ENCODE measurements around the gene AXIN2.

The AXIN2 gene, protein sequence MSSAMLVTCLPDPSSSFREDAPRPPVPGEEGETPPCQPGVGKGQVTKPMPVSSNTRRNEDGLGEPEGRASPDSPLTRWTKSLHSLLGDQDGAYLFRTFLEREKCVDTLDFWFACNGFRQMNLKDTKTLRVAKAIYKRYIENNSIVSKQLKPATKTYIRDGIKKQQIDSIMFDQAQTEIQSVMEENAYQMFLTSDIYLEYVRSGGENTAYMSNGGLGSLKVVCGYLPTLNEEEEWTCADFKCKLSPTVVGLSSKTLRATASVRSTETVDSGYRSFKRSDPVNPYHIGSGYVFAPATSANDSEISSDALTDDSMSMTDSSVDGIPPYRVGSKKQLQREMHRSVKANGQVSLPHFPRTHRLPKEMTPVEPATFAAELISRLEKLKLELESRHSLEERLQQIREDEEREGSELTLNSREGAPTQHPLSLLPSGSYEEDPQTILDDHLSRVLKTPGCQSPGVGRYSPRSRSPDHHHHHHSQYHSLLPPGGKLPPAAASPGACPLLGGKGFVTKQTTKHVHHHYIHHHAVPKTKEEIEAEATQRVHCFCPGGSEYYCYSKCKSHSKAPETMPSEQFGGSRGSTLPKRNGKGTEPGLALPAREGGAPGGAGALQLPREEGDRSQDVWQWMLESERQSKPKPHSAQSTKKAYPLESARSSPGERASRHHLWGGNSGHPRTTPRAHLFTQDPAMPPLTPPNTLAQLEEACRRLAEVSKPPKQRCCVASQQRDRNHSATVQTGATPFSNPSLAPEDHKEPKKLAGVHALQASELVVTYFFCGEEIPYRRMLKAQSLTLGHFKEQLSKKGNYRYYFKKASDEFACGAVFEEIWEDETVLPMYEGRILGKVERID

DNA sequence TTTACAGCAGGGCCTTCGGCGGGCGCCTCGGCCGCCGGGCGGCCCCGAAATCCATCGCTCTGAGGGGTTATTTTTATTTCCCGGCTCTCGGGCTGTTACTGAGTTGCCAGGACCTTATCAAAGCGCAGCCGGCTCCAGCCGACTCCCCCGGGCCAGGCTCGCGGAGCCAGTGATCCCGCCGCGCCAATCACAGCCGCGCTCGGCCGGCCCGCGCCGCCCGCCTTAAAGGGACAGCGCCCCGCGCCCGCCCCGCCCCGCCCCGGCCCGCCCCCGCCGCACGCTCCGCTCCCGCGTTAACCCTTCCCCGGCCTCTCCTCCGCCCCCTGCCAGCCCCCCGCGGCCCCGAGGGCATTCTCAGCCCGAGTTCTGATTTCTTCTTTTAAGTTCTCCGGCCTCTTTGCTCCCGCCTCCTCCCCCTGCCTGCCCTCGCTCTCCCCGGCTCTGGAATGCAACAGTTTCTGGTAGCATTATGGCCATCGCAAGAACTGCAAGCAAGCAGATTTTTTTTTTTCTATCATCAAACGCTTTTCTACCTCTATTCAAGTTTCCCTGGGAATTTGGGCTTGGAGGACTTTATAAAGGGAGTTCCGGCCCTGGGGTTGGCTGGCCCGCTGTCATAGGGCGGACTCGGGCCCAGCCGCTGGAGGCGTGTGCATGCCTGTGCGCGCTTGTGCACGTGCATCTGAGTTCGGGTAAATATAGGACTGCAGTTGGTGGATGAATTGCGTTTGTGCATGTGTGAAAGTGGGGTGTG, at the start of gene AXIN2:
Gene AXIN2 (minus strand): TSS at position 197 of the 754 bp plus-strand sequence. CDS start 3,028 bp downstream, outside the sequence.
- DNase-seq, result peak in 1 of 2 experiments; percentile 32

DNA sequence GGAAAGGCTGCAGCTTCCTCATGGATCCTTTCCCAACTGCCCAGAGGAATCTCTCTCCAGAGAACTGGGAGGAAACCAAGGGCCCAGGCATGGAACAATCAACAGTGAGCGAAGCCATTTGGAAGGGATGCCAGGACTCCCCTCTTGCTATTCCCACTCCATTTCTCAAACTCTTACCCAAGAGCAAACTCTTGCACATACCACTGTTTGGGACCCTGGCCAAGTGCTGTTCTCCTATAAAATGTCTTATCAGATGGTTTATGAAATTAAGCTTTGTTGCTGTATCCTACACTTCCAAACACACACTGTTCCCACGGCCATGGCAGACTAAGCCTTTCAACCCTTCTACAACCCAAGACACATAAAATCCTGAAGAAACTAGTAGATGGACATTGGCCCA, 48.3 kb upstream of the AXIN2 start:
- DNase-seq, result no peak

DNA sequence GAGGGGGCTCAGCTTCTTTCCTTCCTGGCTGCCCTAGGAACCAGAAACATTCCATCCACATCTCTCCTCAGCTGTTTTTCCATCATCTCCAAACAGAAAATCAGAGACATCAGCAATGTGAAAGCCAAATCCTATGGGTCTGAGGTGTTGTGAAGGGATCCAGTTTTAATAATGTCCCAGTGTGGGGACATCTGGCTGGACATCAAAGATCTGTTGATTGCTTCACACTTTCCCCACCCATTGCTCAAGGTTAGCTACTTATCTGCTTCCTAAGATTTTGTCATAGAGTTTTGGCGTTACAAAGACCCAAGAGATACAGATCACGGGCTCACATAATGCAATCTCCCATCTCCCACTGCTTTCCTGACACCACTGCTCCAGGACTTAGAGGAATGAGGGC, 47.8 kb upstream of the AXIN2 start:
- DNase-seq, result no peak

- no peak for DNase-seq
Observed at GRCh38 chr17:65604070-65604469, 42.6 kb upstream of the AXIN2 start.

- DNase-seq, result no peak
Observed at GRCh38 chr17:65601881-65602280, 40.4 kb upstream of the AXIN2 start.

DNA sequence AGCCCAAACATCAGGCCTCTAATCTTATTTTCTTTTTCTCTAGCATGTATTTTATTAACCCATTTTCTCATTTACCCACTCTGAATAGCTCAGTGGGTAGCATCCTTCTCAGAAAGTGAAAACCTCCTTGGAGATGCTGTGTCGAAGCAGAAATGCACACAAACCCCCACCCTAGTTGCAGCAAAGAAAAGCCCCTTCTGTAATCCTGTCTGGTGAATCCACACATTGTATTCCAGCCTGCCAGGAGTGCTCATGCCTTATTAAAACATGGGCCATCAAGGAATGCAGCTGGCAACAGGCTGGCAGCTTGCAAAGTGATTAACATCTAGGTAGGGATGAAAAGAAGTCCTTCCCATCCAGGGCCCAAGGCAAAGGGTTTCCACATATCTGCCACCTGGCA, 39.7 kb upstream of the AXIN2 start:
- DNase-seq, result no peak

DNA sequence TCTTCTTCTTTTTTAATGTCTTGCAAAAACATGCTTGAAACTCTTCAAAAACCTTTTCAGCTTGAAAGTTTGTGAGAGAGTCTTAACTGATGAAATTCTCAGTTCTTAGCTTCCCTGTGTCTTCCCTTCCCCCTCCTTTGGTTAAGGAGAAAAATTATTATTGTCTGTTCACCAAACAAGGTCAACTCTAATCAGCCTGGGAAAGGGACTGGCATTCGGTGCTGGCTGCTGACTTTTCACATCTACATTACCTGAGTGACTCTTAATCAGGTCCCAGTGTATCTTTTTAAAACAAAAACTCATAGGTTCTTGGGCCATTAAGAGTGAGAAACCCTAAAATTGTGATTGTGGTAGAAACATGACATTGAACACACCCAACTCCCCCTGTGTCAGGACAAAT, 39.1 kb upstream of the AXIN2 start:
- DNase-seq, result no peak

DNA sequence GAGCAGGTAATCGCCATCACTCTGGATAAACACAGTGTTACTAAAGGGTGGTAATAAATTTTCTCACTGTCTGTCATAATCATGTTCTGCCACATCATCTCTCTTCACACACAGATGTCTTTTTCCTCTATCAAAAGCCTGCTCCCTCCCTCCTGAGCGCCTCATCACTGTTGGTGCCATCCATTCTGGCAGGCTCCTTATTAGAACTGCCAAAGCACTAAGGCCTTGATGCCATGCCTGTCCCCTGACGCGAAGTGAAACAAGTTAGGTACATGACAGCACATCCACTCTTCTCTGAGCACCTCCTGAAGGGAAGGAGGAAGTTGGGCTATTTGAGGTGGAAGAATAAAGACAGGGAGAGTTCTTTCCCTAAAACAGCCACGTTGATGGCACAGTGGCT, 38.2 kb upstream of the AXIN2 start:
- no peak for DNase-seq

DNA sequence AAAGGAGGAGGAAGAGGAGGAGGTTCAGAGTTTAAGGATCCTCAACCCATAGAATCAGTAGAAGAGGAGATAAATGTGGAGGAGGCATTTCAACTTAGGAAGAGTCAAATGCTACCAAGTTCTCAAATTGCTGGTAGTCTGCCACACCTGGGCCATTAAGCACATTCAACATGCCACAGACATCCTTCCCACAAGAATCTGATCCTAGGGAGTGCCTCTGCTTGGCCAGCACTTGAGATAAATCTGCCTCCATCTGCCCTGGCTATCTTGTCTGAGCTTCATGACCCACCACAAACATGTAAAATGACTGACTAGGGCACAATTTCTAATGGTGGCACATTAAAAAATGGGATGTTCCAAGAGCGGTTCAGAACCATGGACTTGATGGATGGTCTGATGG, 37.3 kb upstream of the AXIN2 start:
- DNase-seq, result no peak

DNA sequence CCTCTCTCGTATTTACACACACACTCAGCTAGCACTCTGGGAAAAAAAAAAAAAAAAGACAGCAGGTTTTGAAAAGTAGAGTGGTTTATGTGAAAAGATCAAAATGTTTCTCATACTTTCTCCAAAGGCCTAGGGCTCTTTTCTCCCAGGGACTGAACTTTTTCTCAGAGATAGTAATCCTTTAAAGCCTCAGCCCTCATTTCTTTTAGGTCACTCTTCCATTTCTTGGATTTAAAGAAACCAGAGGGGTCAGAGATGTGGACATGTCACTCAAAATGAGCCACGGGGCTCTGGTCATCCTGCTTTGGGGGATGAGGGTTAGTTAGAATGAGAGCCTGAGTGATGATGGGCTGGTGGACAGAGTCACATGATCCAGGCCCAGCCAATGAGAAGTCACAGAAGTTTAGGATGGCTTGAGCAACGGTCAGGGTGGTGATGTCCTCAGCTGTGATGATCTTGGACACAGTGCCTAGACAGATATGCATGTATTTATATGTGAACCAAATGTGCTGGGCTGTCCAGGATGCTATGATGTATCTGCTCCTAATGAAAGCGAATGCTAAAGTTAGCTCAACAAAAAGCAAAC, 33.7 kb upstream of the AXIN2 start:
- no peak for DNase-seq

- DNase-seq, result no peak
Observed at GRCh38 chr17:65593855-65594845, 32.7 kb upstream of the AXIN2 start.

GRCh38 chr17:65593092-65593854, 31.8 kb upstream of the AXIN2 start:
- no peak for DNase-seq

DNA sequence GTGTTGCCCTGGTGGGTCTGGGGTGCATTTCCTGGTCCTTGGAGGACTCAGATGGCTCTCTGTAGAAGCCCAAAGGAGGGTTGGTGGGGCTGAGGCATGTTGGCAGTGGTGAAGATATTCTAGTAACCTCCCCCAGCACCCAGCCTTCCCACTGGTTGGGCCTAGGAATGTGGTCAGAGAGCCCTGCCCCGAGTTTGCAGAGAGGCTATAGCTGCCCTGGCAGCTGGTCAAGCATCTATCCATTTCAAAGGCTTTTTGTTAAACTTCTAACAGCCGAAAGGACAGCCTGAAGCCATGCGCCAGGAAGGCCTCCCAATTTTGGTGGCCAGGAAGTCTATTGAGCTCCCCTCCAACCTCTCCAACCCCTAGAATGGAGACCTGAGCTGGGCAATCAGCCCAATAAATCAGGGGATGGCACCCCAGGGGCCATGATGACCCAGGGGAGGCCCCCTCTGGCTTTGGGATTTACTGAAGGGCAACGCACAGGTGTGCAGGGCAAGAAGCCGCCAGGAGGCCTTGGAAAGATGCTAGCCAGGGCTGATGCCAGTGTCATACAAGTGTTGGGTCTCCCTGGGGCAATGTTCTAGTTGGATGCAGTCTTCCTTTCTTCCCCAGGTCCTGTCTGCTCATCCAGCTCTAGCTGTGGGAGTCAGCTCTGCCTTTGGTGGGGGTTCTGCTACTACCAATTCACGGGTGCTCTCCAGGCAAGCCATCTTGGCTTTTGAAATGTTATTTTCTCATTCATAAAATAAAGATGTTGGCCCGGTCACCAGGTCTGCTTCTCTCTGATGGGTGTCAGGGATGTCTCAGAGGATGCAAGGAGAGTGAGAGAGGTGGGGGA, 30.9 kb upstream of the AXIN2 start:
- no peak for DNase-seq

- DNase-seq, result no peak
Observed at GRCh38 chr17:65589321-65589720, 27.9 kb upstream of the AXIN2 start.

- DNase-seq, result peak in 1 of 2 experiments; percentile 42
Observed at GRCh38 chr17:65588181-65588808, 26.8 kb upstream of the AXIN2 start.

GRCh38 chr17:65587534-65588180, 26.2 kb upstream of the AXIN2 start:
- no peak for DNase-seq

DNA sequence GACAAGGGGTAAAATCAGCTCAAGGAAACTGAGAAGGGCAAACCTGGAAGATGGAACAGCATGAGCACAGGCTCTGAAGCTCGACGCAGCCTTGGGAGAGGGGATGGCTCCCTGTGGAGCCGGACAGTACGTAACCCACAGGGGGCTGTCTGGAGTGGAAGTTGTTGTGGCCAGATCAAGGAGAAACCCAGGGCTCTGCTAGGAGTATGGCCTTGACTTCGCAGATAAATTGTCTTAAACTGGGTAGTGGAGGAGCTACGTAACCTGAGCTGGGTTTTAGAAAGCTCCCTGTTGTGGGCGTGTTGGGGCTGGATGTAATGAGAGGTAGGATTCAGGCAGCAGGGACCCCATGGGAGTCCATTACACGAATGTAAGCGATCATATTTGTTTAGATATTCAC, 25.5 kb upstream of the AXIN2 start:
- DNase-seq, result no peak

GRCh38 chr17:65584604-65585521, 23.4 kb upstream of the AXIN2 start:
- DNase-seq, result peak in 1 of 2 experiments; percentile 33

All from cerebellar nuclear complex (tissue), 1 donor.